SU-DHL-6 (cell line): Measurements from ENCODE around the gene TPO.

Experiments used
- H2AFZ ChIP-seq: fragments of 200-600 bp; sonication (generic); 2 replicates; pipeline ENCODE4 v1.6.1; 2014; ENCODE audit warnings: low read depth, mild to moderate bottlenecking, moderate library complexity, mixed read lengths, antibody characterized with exemption, low read length; ENCODE audit not compliant: severe bottlenecking
- H3F3A ChIP-seq: fragments of 200-600 bp; shearing (Covaris generic); 2 replicates; pipeline ENCODE4 v1.6.0; 2016; ENCODE audit warnings: antibody characterized with exemption, mild to moderate bottlenecking; ENCODE audit not compliant: insufficient read depth
- H3K27ac ChIP-seq: fragments of 200-600 bp; sonication (generic); 2 replicates; pipeline ENCODE4 v1.5.1; 2016; ENCODE audit warnings: low read depth, mild to moderate bottlenecking, low read length, moderate library complexity, mixed read lengths
- H3K27me3 ChIP-seq: fragments of 200-600 bp; sonication (generic), shearing (Covaris generic); 2 replicates; pipeline ENCODE4 v1.6.0; 2014; ENCODE audit warnings: mild to moderate bottlenecking, low read length
- H3K36me3 ChIP-seq: fragments of 200-600 bp; sonication (generic); 2 replicates; pipeline ENCODE4 v1.6.1; 2014; ENCODE audit warnings: mild to moderate bottlenecking, low read length, mixed read lengths
- H3K4me2 ChIP-seq: fragments of 300-600, 200-600 bp; shearing (Covaris generic), sonication (generic); 2 replicates; pipeline ENCODE4 v1.6.0; 2014; ENCODE audit warnings: low read length, low read depth, mild to moderate bottlenecking; ENCODE audit not compliant: poor library complexity, severe bottlenecking
- H3K4me3 ChIP-seq: fragments of 200-600 bp; sonication (generic); 2 replicates; pipeline ENCODE4 v1.5.1; 2014; ENCODE audit warnings: antibody characterized with exemption, low read length, mild to moderate bottlenecking, mixed read lengths; ENCODE audit not compliant: insufficient read depth, poor library complexity, severe bottlenecking
- H3K79me2 ChIP-seq: fragments of 200-600 bp; sonication (generic); 2 replicates; pipeline ENCODE4 v1.6.1; 2014; ENCODE audit warnings: mild to moderate bottlenecking, low read length, moderate library complexity; ENCODE audit not compliant: insufficient read depth
- H3K9ac ChIP-seq: fragments of 200-600 bp; sonication (generic); 2 replicates; pipeline ENCODE4 v1.7.0; 2014; ENCODE audit warnings: mild to moderate bottlenecking, low read length
- H3K9me2 ChIP-seq: fragments of 200-600 bp; sonication (generic); replicated peaks from 2 replicates; pipeline ENCODE4 v1.6.1; 2014; ENCODE audit warnings: low read length; ENCODE audit not compliant: insufficient read depth
- H3K9me3 ChIP-seq: fragments of 200-600 bp; sonication (generic); 2 replicates; pipeline ENCODE4 v1.6.1; 2014; ENCODE audit warnings: low read length, mixed read lengths; ENCODE audit not compliant: insufficient read depth
- H4K20me1 ChIP-seq: fragments of 200-600 bp; sonication (generic); 2 replicates; pipeline ENCODE4 v1.6.1; 2014; ENCODE audit warnings: low read depth, mild to moderate bottlenecking, antibody characterized with exemption, low read length, moderate library complexity, mixed read lengths
- EZH2phosphoT487 ChIP-seq: fragments of 200-600 bp; sonication (generic), shearing (Covaris generic); conservative IDR thresholded peaks from 2 replicates; pipeline ENCODE4 v1.6.1; 2018; ENCODE audit warnings: mild to moderate bottlenecking, antibody characterized with exemption, low read length, moderate library complexity, mixed read lengths
- TF ChIP-seq, protein P1 (sequence below): fragments of 200-600 bp; sonication (generic); IDR thresholded peaks from one replicate; pipeline ENCODE4 v1.5.1; 2017; ENCODE audit warnings: antibody characterized with exemption, mild to moderate bottlenecking, low read length, moderate library complexity; ENCODE audit not compliant: insufficient read depth, poor library complexity, severe bottlenecking

The TPO gene

DNA sequence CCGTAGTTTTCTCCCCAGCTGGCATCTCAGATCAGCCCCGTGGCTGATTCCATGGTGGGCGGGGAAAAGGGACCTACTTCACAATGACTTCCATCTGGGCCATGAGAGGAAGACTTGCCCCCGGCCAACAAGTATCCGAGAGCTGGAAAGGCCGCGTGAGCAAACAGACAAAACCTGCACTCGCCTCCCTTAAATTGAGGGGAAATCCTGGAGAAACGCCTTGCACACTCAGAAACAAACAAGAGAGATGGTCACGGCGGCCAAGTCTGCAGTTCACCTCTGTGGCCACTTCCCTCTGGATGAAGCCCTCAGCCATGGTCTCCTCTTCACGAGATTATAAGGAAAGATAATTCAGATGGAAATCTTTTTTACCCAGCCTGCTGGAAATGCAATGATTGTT, 39.4 kb upstream of the TPO start:
- H3K4me2 ChIP-seq: no peak overlapping the region
- no peaks in the 10 kb centered on the region for H3K27me3 ChIP-seq
- H3K9me3 ChIP-seq: no peaks in the 10 kb centered on the region
- no peak overlapping the region for H3K27ac ChIP-seq
- H3F3A ChIP-seq: no peaks in the 10 kb centered on the region
- H3K4me3 ChIP-seq: no peak overlapping the region
- H3K36me3 ChIP-seq: no peaks in the 10 kb centered on the region
- H4K20me1 ChIP-seq: no peaks in the 10 kb centered on the region
- H2AFZ ChIP-seq: no peak overlapping the region
- no peaks in the 10 kb centered on the region for H3K9me2 ChIP-seq
- no peaks in the 10 kb centered on the region for H3K79me2 ChIP-seq
- TF ChIP-seq, protein P1, sequence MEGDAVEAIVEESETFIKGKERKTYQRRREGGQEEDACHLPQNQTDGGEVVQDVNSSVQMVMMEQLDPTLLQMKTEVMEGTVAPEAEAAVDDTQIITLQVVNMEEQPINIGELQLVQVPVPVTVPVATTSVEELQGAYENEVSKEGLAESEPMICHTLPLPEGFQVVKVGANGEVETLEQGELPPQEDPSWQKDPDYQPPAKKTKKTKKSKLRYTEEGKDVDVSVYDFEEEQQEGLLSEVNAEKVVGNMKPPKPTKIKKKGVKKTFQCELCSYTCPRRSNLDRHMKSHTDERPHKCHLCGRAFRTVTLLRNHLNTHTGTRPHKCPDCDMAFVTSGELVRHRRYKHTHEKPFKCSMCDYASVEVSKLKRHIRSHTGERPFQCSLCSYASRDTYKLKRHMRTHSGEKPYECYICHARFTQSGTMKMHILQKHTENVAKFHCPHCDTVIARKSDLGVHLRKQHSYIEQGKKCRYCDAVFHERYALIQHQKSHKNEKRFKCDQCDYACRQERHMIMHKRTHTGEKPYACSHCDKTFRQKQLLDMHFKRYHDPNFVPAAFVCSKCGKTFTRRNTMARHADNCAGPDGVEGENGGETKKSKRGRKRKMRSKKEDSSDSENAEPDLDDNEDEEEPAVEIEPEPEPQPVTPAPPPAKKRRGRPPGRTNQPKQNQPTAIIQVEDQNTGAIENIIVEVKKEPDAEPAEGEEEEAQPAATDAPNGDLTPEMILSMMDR: no peak
- TF ChIP-seq EZH2phosphoT487: no peak
- no peak overlapping the region for H3K9ac ChIP-seq

- H3K27ac ChIP-seq: no peak overlapping the region
- H3F3A ChIP-seq: no peaks in the 10 kb centered on the region
- H3K4me3 ChIP-seq: no peak overlapping the region
- H3K4me2 ChIP-seq: no peak overlapping the region
- no peaks in the 10 kb centered on the region for H3K79me2 ChIP-seq
- H4K20me1 ChIP-seq: no peaks in the 10 kb centered on the region
- H3K36me3 ChIP-seq: no peaks in the 10 kb centered on the region
- no peak for TF ChIP-seq EZH2phosphoT487
- TF ChIP-seq, protein P1: no peak
- no peak overlapping the region for H2AFZ ChIP-seq
- H3K9me2 ChIP-seq: no peaks in the 10 kb centered on the region
- H3K9ac ChIP-seq: no peak overlapping the region
- H3K27me3 ChIP-seq: no peaks in the 10 kb centered on the region
- H3K9me3 ChIP-seq: no peaks in the 10 kb centered on the region
Observed at GRCh38 chr2:1374287-1374686, 39.0 kb upstream of the TPO start.

DNA sequence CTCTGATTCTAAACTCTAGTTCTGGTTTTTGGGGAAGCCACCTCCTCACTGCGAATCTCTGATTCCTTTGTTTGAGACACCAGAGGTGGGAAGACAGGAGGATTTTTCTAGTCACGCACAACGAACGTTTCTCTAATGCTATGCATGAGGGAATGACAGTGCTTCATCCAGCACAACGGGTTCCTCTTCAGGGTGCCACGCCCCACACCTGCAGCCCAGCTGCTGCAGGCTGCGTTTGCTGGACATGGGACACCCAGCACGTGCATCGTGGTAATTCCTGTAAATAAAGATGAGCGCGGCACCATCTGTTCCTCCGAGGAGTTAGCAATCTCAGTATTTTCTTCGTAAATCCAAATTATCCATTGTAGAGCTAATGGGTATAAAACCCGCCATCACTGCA, 37.5 kb upstream of the TPO start:
- Histone ChIP-seq H4K20me1 (no peaks in the 10 kb centered on the region), H3K4me3 (no peak overlapping the region), H3K27me3 (no peaks in the 10 kb centered on the region), H3K9me2 (no peaks in the 10 kb centered on the region), H2AFZ (no peak overlapping the region), H3K36me3 (no peaks in the 10 kb centered on the region), H3K4me2 (no peak overlapping the region), H3K9me3 (no peaks in the 10 kb centered on the region), H3K9ac (no peak overlapping the region), H3F3A (no peaks in the 10 kb centered on the region), H3K27ac (no peak overlapping the region), H3K79me2 (no peaks in the 10 kb centered on the region)
- TF ChIP-seq, protein P1: no peak
- no peak for TF ChIP-seq EZH2phosphoT487
